Gastrocnemius medialis (tissue), 4 donors: ENCODE data around the gene BAZ2B. TPM values are rescaled to one million over a fixed set of nuclear protein-coding genes. Genes with fewer than 3 reads are reported as not detected.

Source experiments
- ATAC-seq, 2 donors: fragments of 150-250 bp; one replicate each; pipeline ENCODE4 v1.9.1; 2016
- DNase-seq, 2 donors: peaks; one replicate each; pipeline ENCODE4 v3.0.0-alpha.2; 2019
- H3K27ac ChIP-seq, 4 donors: fragments of 200-600 bp; sonication (generic); 1 replicate in 1 of 4; 2 replicates in 3 of 4; pipeline ENCODE4 v1.5.1; 2016 to 2018; ENCODE audit warnings: mild to moderate bottlenecking in 2 of 4, moderate library complexity in 1 of 4
- H3K27me3 ChIP-seq, 3 donors: fragments of 200-600 bp; sonication (generic) in 2 of 3; 1 replicate in 1 of 3; 2 replicates in 2 of 3; pipeline versions ENCODE4 v1.5.1 to v1.6.0; 2016 to 2019; ENCODE audit warnings: mild to moderate bottlenecking in 1 of 3, moderate library complexity in 1 of 3
- H3K36me3 ChIP-seq, 2 donors: fragments of 200-600 bp; sonication (generic) in 1 of 2; one replicate each; pipeline ENCODE4 v1.5.1; 2017 to 2018
- H3K4me1 ChIP-seq, 2 donors: fragments of 200-600 bp; sonication (generic) in 1 of 2; one replicate each; pipeline ENCODE4 v1.5.1; 2016 to 2017; ENCODE audit warnings: mild to moderate bottlenecking in 2 of 2
- H3K4me3 ChIP-seq, 4 donors: fragments of 200-600 bp; sonication (generic) in 3 of 4; 1 replicate in 1 of 4; 2 replicates in 3 of 4; pipeline ENCODE4 v1.5.1; 2016 to 2019; ENCODE audit warnings: mild to moderate bottlenecking in 2 of 4
- H3K9me3 ChIP-seq, 3 donors: fragments of 200-600 bp; sonication (generic) in 2 of 3; 1 replicate in 1 of 3; 2 replicates in 2 of 3; pipeline ENCODE4 v1.5.1; 2016 to 2019
- POLR2A ChIP-seq, 2 donors: fragments of 450-650 bp; IDR thresholded peaks; one replicate each; pipeline ENCODE4 v1.6.1; 2017; ENCODE audit warnings: antibody characterized with exemption in 2 of 2, mild to moderate bottlenecking in 2 of 2, moderate library complexity in 2 of 2
- in situ Hi-C, 4 donors: fragments of 200-750 bp; cut with MboI; loops; one replicate each; pipeline versions ENCODE4 v1.15.0 to v1.8.0; 2017; ENCODE audit warnings: low sequenced_read_pairs in 4 of 4
- intact Hi-C: fragments of 100-400 bp; cut with DNase I; formaldehyde crosslinking; loops from one replicate; pipeline ENCODE4 v1.15.1; 2023; ENCODE audit warnings: low total_unique reads
- total RNA-seq, 4 donors: library from RNA; depleted of rRNA; stranded (reverse); fragments of >200 nt; gene quantifications; one replicate each; pipeline versions ENCODE4 v1.1.0 to v1.2.3, GENCODE V29; 2016
- TF ChIP-seq, protein P1 (sequence below), 5 experiments: fragments of 450-650 bp in 3 of 5; fragments of 200-600 bp in 2 of 5; sonication (generic) in 2 of 5; IDR thresholded peaks in 4 of 5; conservative IDR thresholded peaks in 1 of 5; 1 replicate in 4 of 5; 2 replicates in 1 of 5; pipeline ENCODE4 v1.5.1; 2016 to 2019; ENCODE audit warnings: antibody characterized with exemption in 5 of 5, mild to moderate bottlenecking in 3 of 5, moderate library complexity in 3 of 5

The BAZ2B gene
- total RNA-seq, 4 donors from 2014 or later, result 27.6 to 57.2 (median 52.3) TPM

DNA sequence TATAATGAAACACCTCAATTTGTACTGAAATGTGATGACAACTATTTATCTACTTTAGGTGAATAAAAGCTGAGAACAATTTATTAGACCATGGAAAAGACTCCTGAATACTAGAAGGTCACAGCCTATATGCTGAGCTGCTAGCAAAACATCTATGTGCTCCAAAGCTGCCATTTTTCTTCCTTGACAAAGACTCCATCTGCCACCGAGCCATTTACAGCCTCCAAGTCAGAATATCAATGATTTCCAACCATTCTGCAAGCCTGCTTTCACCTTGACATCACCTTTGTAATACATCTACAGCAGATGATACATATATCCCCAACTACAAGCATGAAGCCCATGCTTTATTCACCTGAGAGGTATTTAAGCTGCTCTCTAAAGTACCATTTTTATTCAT is 84.9 kb downstream of the BAZ2B start:
- Histone ChIP-seq H3K4me1 (no peaks in the 10 kb centered on the region), H3K27ac (no peak overlapping the region), H3K27me3 (no peaks in the 10 kb centered on the region), H3K36me3 (no peaks in the 10 kb centered on the region), H3K4me3 (no peak overlapping the region), H3K9me3 (no peaks in the 10 kb centered on the region)
- TF ChIP-seq, protein P1, sequence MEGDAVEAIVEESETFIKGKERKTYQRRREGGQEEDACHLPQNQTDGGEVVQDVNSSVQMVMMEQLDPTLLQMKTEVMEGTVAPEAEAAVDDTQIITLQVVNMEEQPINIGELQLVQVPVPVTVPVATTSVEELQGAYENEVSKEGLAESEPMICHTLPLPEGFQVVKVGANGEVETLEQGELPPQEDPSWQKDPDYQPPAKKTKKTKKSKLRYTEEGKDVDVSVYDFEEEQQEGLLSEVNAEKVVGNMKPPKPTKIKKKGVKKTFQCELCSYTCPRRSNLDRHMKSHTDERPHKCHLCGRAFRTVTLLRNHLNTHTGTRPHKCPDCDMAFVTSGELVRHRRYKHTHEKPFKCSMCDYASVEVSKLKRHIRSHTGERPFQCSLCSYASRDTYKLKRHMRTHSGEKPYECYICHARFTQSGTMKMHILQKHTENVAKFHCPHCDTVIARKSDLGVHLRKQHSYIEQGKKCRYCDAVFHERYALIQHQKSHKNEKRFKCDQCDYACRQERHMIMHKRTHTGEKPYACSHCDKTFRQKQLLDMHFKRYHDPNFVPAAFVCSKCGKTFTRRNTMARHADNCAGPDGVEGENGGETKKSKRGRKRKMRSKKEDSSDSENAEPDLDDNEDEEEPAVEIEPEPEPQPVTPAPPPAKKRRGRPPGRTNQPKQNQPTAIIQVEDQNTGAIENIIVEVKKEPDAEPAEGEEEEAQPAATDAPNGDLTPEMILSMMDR (IDR thresholded peaks at IDR 0.05 in 4 of 5, conservative IDR thresholded peaks at IDR 0.05 in 1 of 5), result no peak
- TF ChIP-seq POLR2A (IDR thresholded peaks at IDR 0.05), result no peak
- in situ Hi-C loops, result no loop called here
- intact Hi-C loops, result no loop called here
- no peak for ATAC-seq
- DNase-seq, result no peak

DNA sequence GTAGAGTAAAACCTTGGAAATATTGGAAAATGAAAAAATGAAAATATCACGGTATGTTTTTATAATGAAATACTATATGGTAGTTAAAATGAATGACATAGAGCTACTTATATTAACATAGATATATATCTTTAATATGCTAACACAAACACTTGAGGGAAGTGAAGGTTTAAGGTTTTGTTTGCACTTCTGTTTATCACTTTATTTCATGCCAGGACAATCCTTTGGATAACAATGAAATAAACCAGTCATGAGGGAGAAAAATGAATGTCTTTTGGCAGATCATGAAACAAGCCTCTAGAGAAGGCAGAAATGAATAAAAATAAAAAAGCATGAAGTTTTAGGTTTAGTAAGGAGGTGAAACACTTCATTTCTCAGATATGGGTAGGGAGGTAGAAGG is 89.9 kb downstream of the BAZ2B start:
- Histone ChIP-seq H3K27me3 (no peaks in the 10 kb centered on the region), H3K4me1 (no peaks in the 10 kb centered on the region), H3K27ac (no peak overlapping the region), H3K4me3 (no peak overlapping the region), H3K9me3 (no peaks in the 10 kb centered on the region), H3K36me3 (no peaks in the 10 kb centered on the region)
- DNase-seq (no peak), ATAC-seq (no peak)
- intact Hi-C loops, result no loop called here
- TF ChIP-seq, protein P1 (IDR thresholded peaks at IDR 0.05 in 4 of 5, conservative IDR thresholded peaks at IDR 0.05 in 1 of 5), result no peak
- TF ChIP-seq POLR2A (IDR thresholded peaks at IDR 0.05), result no peak
- in situ Hi-C loops, result no loop called here

DNA sequence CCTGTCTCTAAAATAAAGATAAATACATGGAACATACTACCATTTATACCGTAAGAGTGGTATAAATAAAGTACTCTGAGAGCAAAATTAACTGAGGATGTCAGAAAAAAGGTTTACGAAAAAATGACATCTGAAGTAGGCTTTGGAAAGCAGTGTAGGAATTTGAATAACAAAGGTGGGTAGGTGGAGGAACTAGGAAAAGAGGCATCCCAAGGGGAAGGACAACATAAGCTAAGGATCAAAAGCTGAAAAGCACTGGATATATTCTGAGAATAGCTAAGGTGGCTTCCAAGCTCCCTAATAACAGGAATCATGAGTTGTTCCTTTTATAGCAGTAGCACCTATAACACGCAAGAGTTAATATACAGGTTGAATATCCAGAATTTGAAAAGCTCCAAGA is 91.3 kb downstream of the BAZ2B start:
- Histone ChIP-seq H3K9me3 (no peaks in the 10 kb centered on the region), H3K4me3 (no peak overlapping the region), H3K36me3 (no peaks in the 10 kb centered on the region), H3K27me3 (no peaks in the 10 kb centered on the region), H3K27ac (no peak overlapping the region), H3K4me1 (no peaks in the 10 kb centered on the region)
- DNase-seq, result no peak
- in situ Hi-C loops, result no loop called here
- ATAC-seq, result no peak
- TF ChIP-seq, protein P1 (IDR thresholded peaks at IDR 0.05 in 4 of 5, conservative IDR thresholded peaks at IDR 0.05 in 1 of 5), result no peak
- no peak for TF ChIP-seq POLR2A (IDR thresholded peaks at IDR 0.05)
- intact Hi-C loops, result no loop called here

DNA sequence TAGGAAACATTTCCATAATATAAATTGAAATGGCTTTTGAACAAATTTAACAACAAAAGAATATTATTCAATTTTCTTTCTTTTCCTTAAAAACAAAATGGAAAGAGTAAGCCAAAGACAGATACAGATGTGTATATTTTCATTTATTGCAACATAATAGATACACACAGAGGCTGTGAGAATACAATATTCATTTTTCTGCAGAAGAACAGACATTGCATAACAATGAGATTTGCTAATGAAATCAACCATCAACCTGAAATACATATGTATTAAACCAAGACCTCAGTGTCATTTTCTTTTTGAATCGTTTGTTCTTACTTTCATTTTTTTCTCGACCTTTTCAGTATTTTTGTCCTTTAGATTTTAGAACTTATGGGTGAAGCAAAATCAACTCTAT is 95.1 kb downstream of the BAZ2B start:
- in situ Hi-C loops, result loop anchor here in 1 of 4 donors (25.0 kb wide), 1 partner anchor 191 kb away; the partner anchor contains the start of gene MARCHF7
- TF ChIP-seq, protein P1 (IDR thresholded peaks at IDR 0.05 in 4 of 5, conservative IDR thresholded peaks at IDR 0.05 in 1 of 5), result no peak
- no peak for TF ChIP-seq POLR2A (IDR thresholded peaks at IDR 0.05)
- no peak overlapping the region for H3K27ac ChIP-seq
- intact Hi-C loops, result no loop called here
- no peak for ATAC-seq
- H3K27me3 ChIP-seq, result no peaks in the 10 kb centered on the region
- no peak overlapping the region for H3K4me3 ChIP-seq
- no peaks in the 10 kb centered on the region for H3K9me3 ChIP-seq
- H3K36me3 ChIP-seq, result no peaks in the 10 kb centered on the region
- H3K4me1 ChIP-seq, result peaks cover 13 to 20% of the 10 kb centered on the region in 2 donors
- no peak for DNase-seq
